Stimulated activated CD4-positive, alpha-beta T cell treated with anti-CD3 and anti-CD28 coated beads, Interleukin-1b, Interleukin-23, amount 100 ng/mL, for 24 hours (primary cell): Measurements from ENCODE around the gene STAB1.

Experiments
- DNase-seq, 4 experiments: peaks; one replicate each; pipeline ENCODE4 v3.0.0-alpha.2; 2020; ENCODE audit warnings: low read depth in 4 of 4, low spot score in 1 of 4

The STAB1 gene

GRCh38 chr3:52532838-52533622 is 37.9 kb downstream of the STAB1 start:
- peak in 1 of 4 experiments; percentile 15 for DNase-seq

- DNase-seq, result peak; percentile 18 to 65 (median 40)
These were observed 38.6 kb downstream of the STAB1 start, which contains the start of gene NT5DC2 for GRCh38 chr3:52533623-52534280. TSS of gene NT5DC2 (minus strand) at chr3:52533857. CDS start at chr3:52533737, 120 bp downstream.

- DNase-seq, result no peak
These were observed 39.4 kb downstream of the STAB1 start for GRCh38 chr3:52534281-52535183.

- no peak for DNase-seq
These were observed 40.4 kb downstream of the STAB1 start for GRCh38 chr3:52535411-52536111.

- DNase-seq, result no peak
These were observed 40.9 kb downstream of the STAB1 start for GRCh38 chr3:52536112-52536368.

GRCh38 chr3:52536369-52537164 is 41.4 kb downstream of the STAB1 start, which contains the start of gene UQCC5:
TSS of gene UQCC5 (plus strand) at chr3:52536605. CDS start at chr3:52536756, 151 bp downstream.
- peak; percentile 87 to 97 (median 93) for DNase-seq

- DNase-seq, result no peak
These were observed 42.1 kb downstream of the STAB1 start for GRCh38 chr3:52537165-52537620.

GRCh38 chr3:52537726-52538421 is 42.7 kb downstream of the STAB1 start:
- DNase-seq, result no peak

GRCh38 chr3:52539010-52539653 is 44.0 kb downstream of the STAB1 start:
- no peak for DNase-seq

GRCh38 chr3:52541050-52541449 is 45.9 kb downstream of the STAB1 start:
- no peak for DNase-seq

- no peak for DNase-seq
These were observed 49.8 kb downstream of the STAB1 start for GRCh38 chr3:52544937-52545336.

GRCh38 chr3:52546111-52546901 is 51.2 kb downstream of the STAB1 start:
- DNase-seq, result no peak

GRCh38 chr3:52547143-52547542 is 52.0 kb downstream of the STAB1 start:
- DNase-seq, result no peak

GRCh38 chr3:52551118-52551517 is 56.0 kb downstream of the STAB1 start:
- no peak for DNase-seq

- no peak for DNase-seq
These were observed 57.0 kb downstream of the STAB1 start for GRCh38 chr3:52552089-52552488.

GRCh38 chr3:52554026-52554755 is 59.1 kb downstream of the STAB1 start:
- no peak for DNase-seq

GRCh38 chr3:52555056-52555455 is 59.9 kb downstream of the STAB1 start:
- no peak for DNase-seq
